Mammary epithelial cell (primary cell): Measurements from ENCODE around the gene TNFRSF6B.

Source experiments
- CTCF ChIP-seq, 2 donors: IDR thresholded peaks in 1 of 2; conservative IDR thresholded peaks in 1 of 2; 2 replicates each; pipeline ENCODE4 v1.5.1; 2011 to 2012; ENCODE audit warnings: inconsistent platforms in 2 of 2, low read length in 2 of 2, mild to moderate bottlenecking in 2 of 2, control low read depth in 1 of 2, low read depth in 1 of 2; ENCODE audit not compliant: insufficient read depth in 1 of 2; ENCODE audit errors: extremely low read depth in 1 of 2
- EZH2 ChIP-seq: IDR thresholded peaks from 2 replicates; pipeline ENCODE4 v1.6.1; 2012; ENCODE audit warnings: low read length, inconsistent platforms, borderline replicate concordance

GRCh38 chr20:63686492-63687321, 9.7 kb upstream of the TNFRSF6B start:
- TF ChIP-seq CTCF (conservative IDR thresholded peaks at IDR 0.05 in 1 of 2, IDR thresholded peaks at IDR 0.05 in 1 of 2; ENCODE audit: extremely low read depth in 1 of 2, insufficient read depth in 1 of 2, low read depth in 1 of 2, low read length in 2 of 2) (no peak), EZH2 (no peak)
